Measurements from ENCODE around the gene ANKRD29.
"Not testable (repeated sequence)": the region's sequence is repeated elsewhere in the genome, so short reads cannot be mapped to it uniquely, and the experiment has no call there.

ANKRD29 gene

DNA sequence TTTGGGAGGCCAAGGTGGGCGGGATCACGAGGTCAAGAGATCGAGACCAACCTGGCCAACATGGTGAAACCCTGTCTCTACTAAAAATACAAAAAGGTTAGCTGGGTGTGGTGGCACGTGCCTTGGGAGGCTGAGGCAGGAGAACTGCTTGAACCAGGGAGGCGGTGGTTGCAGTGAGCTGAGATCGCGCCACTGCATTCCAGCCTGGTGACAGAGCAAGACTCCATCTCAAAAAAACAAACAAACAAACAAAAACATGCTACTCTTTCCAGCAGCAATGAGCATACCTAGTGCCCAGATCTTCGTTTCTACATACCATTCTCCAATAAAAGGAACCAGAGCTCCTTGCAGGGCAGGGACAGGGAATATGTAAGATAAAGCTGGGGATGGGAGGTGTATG is 105.2 kb downstream of the ANKRD29 start:
- not testable (repeated sequence) for DNase-seq (ENCODE audit: low spot score)

GRCh38 chr18:23556145-23556780 is 106.4 kb downstream of the ANKRD29 start:
- DNase-seq (ENCODE audit: low spot score): peak; percentile 4

DNA sequence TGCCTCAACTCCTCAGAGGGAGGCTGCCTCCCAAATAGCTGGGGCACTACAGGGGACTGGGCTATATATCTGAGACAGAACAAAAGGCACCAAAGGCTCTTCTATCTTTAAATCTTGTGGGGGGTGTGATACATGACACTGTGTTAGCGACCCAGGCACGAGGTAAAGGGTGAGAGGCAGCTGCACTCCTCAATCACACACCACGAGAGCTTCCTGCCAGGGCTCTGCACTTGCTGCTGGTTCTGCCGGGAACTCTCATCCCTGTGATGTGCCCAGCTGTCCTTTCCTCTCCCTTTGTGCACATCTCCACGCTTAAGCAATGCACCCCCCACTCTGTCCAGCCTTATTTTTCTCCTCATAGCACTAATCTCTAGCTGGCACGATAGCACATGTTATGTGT is 108.8 kb downstream of the ANKRD29 start:
- DNase-seq (ENCODE audit: low spot score): no peak

- DNase-seq (ENCODE audit: low spot score): no peak
Measured at GRCh38 chr18:23552505-23552904, 110.2 kb downstream of the ANKRD29 start.

GRCh38 chr18:23551978-23552377 is 110.7 kb downstream of the ANKRD29 start:
- no peak for DNase-seq (ENCODE audit: low spot score)

GRCh38 chr18:23550898-23551297 is 111.8 kb downstream of the ANKRD29 start:
- no peak for DNase-seq (ENCODE audit: low spot score)
